Chondrocyte (in vitro differentiated cells): ENCODE data around the gene OR5A2. TPM values are rescaled to one million over a fixed set of nuclear protein-coding genes. Genes with fewer than 3 reads are reported as not detected.
"Not testable (repeated sequence)": the region's sequence is repeated elsewhere in the genome, so short reads cannot be mapped to it uniquely, and the experiment has no call there.

ENCODE experiments used
- DNase-seq: peaks from one replicate; pipeline ENCODE4 v3.0.0; 2021; ENCODE audit warnings: mixed read lengths, low spot score
- H3K27ac Mint-ChIP-seq: one replicate; pipeline ENCODE4 v1.8.0; 2021; ENCODE audit warnings: mild to moderate bottlenecking, moderate library complexity, mixed read lengths; ENCODE audit not compliant: unreplicated experiment
- H3K27me3 Mint-ChIP-seq: 2 replicates; pipeline ENCODE4 v1.8.0; 2021; ENCODE audit warnings: low read depth, mixed read lengths
- H3K36me3 Mint-ChIP-seq: 2 replicates; pipeline ENCODE4 v1.8.0; 2021; ENCODE audit warnings: low read depth, mixed read lengths
- H3K4me1 Mint-ChIP-seq: 2 replicates; pipeline ENCODE4 v1.8.0; 2021; ENCODE audit warnings: low read depth, mild to moderate bottlenecking, mixed read lengths
- H3K4me3 Mint-ChIP-seq: one replicate; pipeline ENCODE4 v1.8.0; 2021; ENCODE audit warnings: mild to moderate bottlenecking, moderate library complexity, mixed read lengths; ENCODE audit not compliant: unreplicated experiment
- H3K9me3 Mint-ChIP-seq: 2 replicates; pipeline ENCODE4 v1.8.0; 2021; ENCODE audit warnings: low read depth, mixed read lengths
- total RNA-seq: library from RNA; stranded (reverse); gene quantifications from 3 replicates; pipeline ENCODE4 v1.2.1, GENCODE V29; 2021
- TF ChIP-seq, protein P1 (sequence below): fragments of 200-600 bp; sonication (generic); IDR thresholded peaks from 2 replicates; pipeline ENCODE4 v1.5.0; 2021; ENCODE audit warnings: antibody characterized with exemption, mild to moderate bottlenecking, moderate library complexity

The OR5A2 gene
- total RNA-seq, 1 donor from 2014 or later, result not detected

GRCh38 chr11:59456661-59457060, 30.4 kb upstream of the OR5A2 start, which contains the start of gene OR4D6:
OR4D6 (plus strand) TSS chr11:59456961; CDS start chr11:59456961, 0 bp downstream.
- TF ChIP-seq, protein P1, sequence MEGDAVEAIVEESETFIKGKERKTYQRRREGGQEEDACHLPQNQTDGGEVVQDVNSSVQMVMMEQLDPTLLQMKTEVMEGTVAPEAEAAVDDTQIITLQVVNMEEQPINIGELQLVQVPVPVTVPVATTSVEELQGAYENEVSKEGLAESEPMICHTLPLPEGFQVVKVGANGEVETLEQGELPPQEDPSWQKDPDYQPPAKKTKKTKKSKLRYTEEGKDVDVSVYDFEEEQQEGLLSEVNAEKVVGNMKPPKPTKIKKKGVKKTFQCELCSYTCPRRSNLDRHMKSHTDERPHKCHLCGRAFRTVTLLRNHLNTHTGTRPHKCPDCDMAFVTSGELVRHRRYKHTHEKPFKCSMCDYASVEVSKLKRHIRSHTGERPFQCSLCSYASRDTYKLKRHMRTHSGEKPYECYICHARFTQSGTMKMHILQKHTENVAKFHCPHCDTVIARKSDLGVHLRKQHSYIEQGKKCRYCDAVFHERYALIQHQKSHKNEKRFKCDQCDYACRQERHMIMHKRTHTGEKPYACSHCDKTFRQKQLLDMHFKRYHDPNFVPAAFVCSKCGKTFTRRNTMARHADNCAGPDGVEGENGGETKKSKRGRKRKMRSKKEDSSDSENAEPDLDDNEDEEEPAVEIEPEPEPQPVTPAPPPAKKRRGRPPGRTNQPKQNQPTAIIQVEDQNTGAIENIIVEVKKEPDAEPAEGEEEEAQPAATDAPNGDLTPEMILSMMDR, result no peak
- DNase-seq, result no peak
- Mint-ChIP-seq H3K27me3 (peaks cover 8% of the 10 kb centered on the region), H3K27ac (no peak within 1 kb of the TSS), H3K9me3 (no peaks in the 10 kb centered on the region), H3K4me3 (no peak within 1 kb of the TSS), H3K4me1 (no peaks in the 10 kb centered on the region), H3K36me3 (no peaks in the 10 kb centered on the region)

DNA sequence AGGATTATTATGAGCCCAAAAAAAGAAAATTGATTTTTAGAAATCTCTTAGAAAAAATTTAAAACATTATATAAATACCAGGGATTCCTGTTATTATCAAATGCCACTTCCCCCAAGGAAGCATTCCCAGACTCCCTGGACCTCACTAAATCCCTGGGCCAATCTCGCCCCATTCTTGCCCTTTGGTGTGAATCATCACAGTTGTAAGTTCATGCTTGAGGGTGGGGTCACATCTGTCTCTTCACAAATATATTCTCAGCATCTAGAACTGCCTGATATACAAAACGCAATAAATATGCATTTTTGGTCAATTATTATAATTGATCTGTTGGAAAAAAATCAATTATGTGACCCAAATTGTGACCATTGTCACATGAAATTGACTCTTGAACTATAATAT, 22.3 kb upstream of the OR5A2 start:
- Mint-ChIP-seq H3K27ac (no peak overlapping the region), H3K4me1 (no peaks in the 10 kb centered on the region), H3K36me3 (no peaks in the 10 kb centered on the region), H3K9me3 (peaks cover 20% of the 10 kb centered on the region), H3K4me3 (no peak overlapping the region), H3K27me3 (peaks cover 8% of the 10 kb centered on the region)
- TF ChIP-seq, protein P1, result no peak
- DNase-seq, result no peak

- not testable (repeated sequence) for H3K4me1 Mint-ChIP-seq, H3K36me3 Mint-ChIP-seq, DNase-seq, H3K27ac Mint-ChIP-seq, H3K4me3 Mint-ChIP-seq, H3K27me3 Mint-ChIP-seq
- peaks cover 20% of the 10 kb centered on the region for H3K9me3 Mint-ChIP-seq
Measured at GRCh38 chr11:59445624-59446023, 19.4 kb upstream of the OR5A2 start.

DNA sequence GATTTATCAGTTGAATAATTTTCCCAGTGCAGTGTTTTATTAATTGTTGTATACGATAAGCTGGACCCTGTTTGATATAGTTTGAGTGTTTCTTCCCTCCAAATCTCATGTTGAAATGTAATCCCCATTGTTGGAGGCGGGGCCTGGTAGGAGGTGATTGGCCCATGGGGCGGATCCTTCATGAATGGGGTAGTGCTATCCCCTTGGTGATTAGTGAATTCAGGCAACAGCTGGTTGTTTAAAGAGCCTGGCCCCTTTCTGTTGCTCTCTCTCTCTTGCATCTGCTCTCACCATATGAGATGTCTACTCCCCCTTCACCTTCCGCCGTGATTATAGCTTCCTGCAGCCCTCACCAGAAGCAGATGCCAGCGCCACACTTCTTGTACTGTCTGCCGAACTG, 11.6 kb upstream of the OR5A2 start:
- Mint-ChIP-seq H3K4me3 (no peak overlapping the region), H3K4me1 (no peaks in the 10 kb centered on the region), H3K27me3 (peaks cover 29% of the 10 kb centered on the region), H3K36me3 (no peaks in the 10 kb centered on the region), H3K9me3 (no peaks in the 10 kb centered on the region), H3K27ac (no peak overlapping the region)
- no peak for DNase-seq
- TF ChIP-seq, protein P1, result no peak

- TF ChIP-seq, protein P1, result no peak
- DNase-seq, result no peak
- Mint-ChIP-seq H3K36me3 (no peaks in the 10 kb centered on the region), H3K9me3 (no peaks in the 10 kb centered on the region), H3K4me1 (no peaks in the 10 kb centered on the region), H3K4me3 (no peak within 1 kb of the TSS), H3K27ac (no peak within 1 kb of the TSS), H3K27me3 (peaks cover 42% of the 10 kb centered on the region)
Measured at GRCh38 chr11:59436169-59436568, 10.0 kb upstream of the OR5A2 start, which contains the start of gene OR5A1. OR5A1 (plus strand) TSS chr11:59436469; CDS start chr11:59443169, 6,700 bp downstream.

GRCh38 chr11:59429924-59430516, 3.8 kb upstream of the OR5A2 start:
- Mint-ChIP-seq H3K27ac (no peak overlapping the region), H3K27me3 (peaks cover 33% of the 10 kb centered on the region), H3K9me3 (no peaks in the 10 kb centered on the region), H3K4me1 (no peaks in the 10 kb centered on the region), H3K36me3 (no peaks in the 10 kb centered on the region), H3K4me3 (no peak overlapping the region)
- TF ChIP-seq, protein P1, result peak; percentile 83
- no peak for DNase-seq
